ENCODE results near the gene SF3B2. TPM values are rescaled to one million over a fixed set of nuclear protein-coding genes. Genes with fewer than 3 reads are reported as not detected.

SF3B2 gene
- total RNA-seq, 2 experiments from 2014 or later, result 185 to 260 TPM

GRCh38 chr11:66080055-66080817, 28.1 kb downstream of the SF3B2 start:
- H3K36me3 ChIP-seq (ENCODE audit: insufficient read depth, low read length), result peaks cover 5% of the 10 kb centered on the region; the same call in 1 of the 2 replicates
- intact Hi-C loops (cut with micrococcal nuclease; ENCODE audit: unreplicated experiment), result no loop called here
- BruUV-seq (replicated peaks), result no TSS peak
- ChIA-PET CTCF (ENCODE audit: unreplicated experiment) (interaction anchor here (1.5 kb wide), 1 partner anchor 36 kb away, joined by 4 read pairs; no protein-coding TSS in a partner anchor), POLR2A (interaction anchor here (1.1 to 3.5 kb wide), 7 partner anchors 9 to 53 kb away, joined by 3 to 19 read pairs (median 7); partner anchors contain the start of gene SF3B2)
- peaks cover 49% of the 10 kb centered on the region; the same call in 1 of the 2 replicates for H3K79me2 ChIP-seq (ENCODE audit: insufficient read depth, low read depth, low read length)
- no peak for DNase-seq (ENCODE audit: low spot score)
- peak overlapping the region; percentile 83 for H3K4me2 ChIP-seq (ENCODE audit: low read length)
- H3K9me3 ChIP-seq (ENCODE audit: low read length), result no peaks in the 10 kb centered on the region
- H2AFZ ChIP-seq (ENCODE audit: low read length), result no peak overlapping the region
- H4K20me1 ChIP-seq (ENCODE audit: insufficient read depth, low read length), result no peaks in the 10 kb centered on the region
- TF ChIP-seq EZH2phosphoT487 (IDR thresholded peaks at IDR 0.05; ENCODE audit: borderline replicate concordance, low read depth, low read length) (no peak), CTCF (conservative IDR thresholded peaks at IDR 0.05; ENCODE audit: low read length) (no peak)
- peaks cover 75% of the 10 kb centered on the region for H3K4me1 ChIP-seq (ENCODE audit: insufficient read depth, low read length, poor library complexity, severe bottlenecking)
- no peaks in the 10 kb centered on the region for H3K9me2 ChIP-seq (ENCODE audit: insufficient read depth, low read length)
- no peak overlapping the region for H3K4me3 ChIP-seq (ENCODE audit: low read depth, low read length, poor library complexity, severe bottlenecking)
- peak overlapping the region; percentile 82 for H3K27ac ChIP-seq (ENCODE audit: low read depth, low read length, poor library complexity, severe bottlenecking)

GRCh38 chr11:66081505-66081904, 29.3 kb downstream of the SF3B2 start:
- peaks cover 86% of the 10 kb centered on the region for H3K4me1 ChIP-seq (ENCODE audit: insufficient read depth, low read length, poor library complexity, severe bottlenecking)
- no TSS peak for BruUV-seq (replicated peaks)
- no peak for TF ChIP-seq EZH2phosphoT487 (IDR thresholded peaks at IDR 0.05; ENCODE audit: borderline replicate concordance, low read depth, low read length)
- TF ChIP-seq CTCF (conservative IDR thresholded peaks at IDR 0.05; ENCODE audit: low read length), result no peak
- ChIA-PET POLR2A (interaction anchor here (0.7 to 3.5 kb wide), 11 partner anchors 10 to 55 kb away, joined by 3 to 19 read pairs (median 5); partner anchors contain the start of gene SF3B2), CTCF (ENCODE audit: unreplicated experiment) (interaction anchor here (0.5 to 1.5 kb wide), 3 partner anchors 9 to 193 kb away, joined by 4 to 13 read pairs (median 4); partner anchors contain the start of gene FIBP)
- intact Hi-C loops (cut with micrococcal nuclease; ENCODE audit: unreplicated experiment), result no loop called here
- peak; percentile 92 for DNase-seq (ENCODE audit: low spot score)
- H3K9me2 ChIP-seq (ENCODE audit: insufficient read depth, low read length), result no peaks in the 10 kb centered on the region
- H3K79me2 ChIP-seq (ENCODE audit: insufficient read depth, low read depth, low read length), result peaks cover 56% of the 10 kb centered on the region; the same call in 1 of the 2 replicates
- no peak overlapping the region; the same call in 1 of the 2 replicates for H2AFZ ChIP-seq (ENCODE audit: low read length)
- peak overlapping the region; percentile 82 for H3K27ac ChIP-seq (ENCODE audit: low read depth, low read length, poor library complexity, severe bottlenecking)
- H3K4me3 ChIP-seq (ENCODE audit: low read depth, low read length, poor library complexity, severe bottlenecking), result peak overlapping the region; percentile 52
- H4K20me1 ChIP-seq (ENCODE audit: insufficient read depth, low read length), result no peaks in the 10 kb centered on the region
- H3K4me2 ChIP-seq (ENCODE audit: low read length), result peak overlapping the region; percentile 83
- H3K9me3 ChIP-seq (ENCODE audit: low read length), result no peaks in the 10 kb centered on the region
- peaks cover 4% of the 10 kb centered on the region; the same call in 1 of the 2 replicates for H3K36me3 ChIP-seq (ENCODE audit: insufficient read depth, low read length)

Data from OCI-LY7 (cell line).